ENCODE results near the gene PPP1R13B. TPM values are rescaled to one million over a fixed set of nuclear protein-coding genes. Genes with fewer than 3 reads are reported as not detected.

PPP1R13B gene
- total RNA-seq, 1 experiment from 2014 or later, result 16.2 TPM

- H3K27ac Mint-ChIP-seq (ENCODE audit: low read depth, unreplicated experiment), result no peak overlapping the region
- no peaks in the 10 kb centered on the region for H3K27me3 Mint-ChIP-seq (ENCODE audit: insufficient read depth, unreplicated experiment)
- H3K4me1 Mint-ChIP-seq (ENCODE audit: insufficient read depth, unreplicated experiment), result peaks cover 11% of the 10 kb centered on the region
- no peak for DNase-seq (ENCODE audit: unreplicated experiment)
- no TSS peak for BruUV-seq (replicated peaks)
- no peak overlapping the region for H3K4me3 Mint-ChIP-seq (ENCODE audit: unreplicated experiment)
- peaks cover 32% of the 10 kb centered on the region for H3K36me3 Mint-ChIP-seq (ENCODE audit: insufficient read depth, unreplicated experiment)
- intact Hi-C loops (cut with micrococcal nuclease), result no loop called here
- no peaks in the 10 kb centered on the region for H3K9me3 Mint-ChIP-seq (ENCODE audit: unreplicated experiment)
- POLR2A ChIA-PET, result no interaction called here
- TF ChIP-seq CTCF (IDR thresholded peaks at IDR 0.05; ENCODE audit: unreplicated experiment), result no peak
- CTCF ChIA-PET, result no interaction called here
These were observed 139.8 kb downstream of the PPP1R13B start for GRCh38 chr14:103707329-103708263.

GRCh38 chr14:103706551-103707328 is 140.6 kb downstream of the PPP1R13B start:
- intact Hi-C loops (cut with micrococcal nuclease), result no loop called here
- Mint-ChIP-seq H3K4me1 (ENCODE audit: insufficient read depth, unreplicated experiment) (peaks cover 11% of the 10 kb centered on the region), H3K36me3 (ENCODE audit: insufficient read depth, unreplicated experiment) (peaks cover 41% of the 10 kb centered on the region), H3K27me3 (ENCODE audit: insufficient read depth, unreplicated experiment) (no peaks in the 10 kb centered on the region), H3K9me3 (ENCODE audit: unreplicated experiment) (no peaks in the 10 kb centered on the region), H3K27ac (ENCODE audit: low read depth, unreplicated experiment) (no peak overlapping the region), H3K4me3 (ENCODE audit: unreplicated experiment) (no peak overlapping the region)
- TF ChIP-seq CTCF (IDR thresholded peaks at IDR 0.05; ENCODE audit: unreplicated experiment), result no peak
- ChIA-PET CTCF (no interaction called here), POLR2A (no interaction called here)
- no peak for DNase-seq (ENCODE audit: unreplicated experiment)
- BruUV-seq (replicated peaks), result no TSS peak

DNA sequence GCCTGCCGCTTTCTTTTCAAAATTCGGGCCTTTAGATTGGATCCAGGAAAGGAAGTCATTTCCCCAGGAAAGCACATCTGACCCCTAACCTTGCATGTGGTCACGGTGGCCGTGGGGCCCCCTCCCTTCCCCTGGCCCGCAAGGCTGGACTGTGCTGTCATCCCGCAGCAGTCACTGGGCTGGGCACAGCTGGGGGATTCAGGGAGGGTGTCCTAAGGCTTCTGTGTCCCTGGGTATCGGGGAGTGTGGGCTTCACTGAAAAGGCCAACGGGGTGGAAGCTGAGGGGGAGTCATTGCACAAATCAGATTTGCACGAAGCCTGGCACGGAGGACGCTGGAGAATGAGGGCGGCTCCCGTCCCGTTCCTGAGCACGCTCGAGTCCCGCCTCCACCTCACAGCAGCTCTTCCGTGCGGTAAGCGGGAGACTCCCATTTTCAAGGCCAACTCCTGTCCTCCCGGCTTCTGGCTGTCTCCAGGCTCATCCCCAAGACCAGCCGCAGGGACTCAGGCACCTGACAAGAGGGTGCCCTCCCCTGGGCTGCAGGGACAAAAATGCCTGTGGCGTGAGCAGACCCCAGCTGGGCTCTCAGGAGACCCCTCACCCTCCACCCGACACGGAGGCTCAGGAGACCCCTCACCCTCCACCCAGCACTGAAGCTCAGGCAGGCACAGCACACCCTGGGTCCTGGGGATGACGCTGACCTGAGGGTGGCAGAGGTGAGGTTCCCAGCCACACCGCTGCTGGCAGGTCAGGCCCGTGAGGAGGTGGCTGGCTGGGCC is 141.7 kb downstream of the PPP1R13B start:
- no peak for DNase-seq (ENCODE audit: unreplicated experiment)
- H3K27ac Mint-ChIP-seq (ENCODE audit: low read depth, unreplicated experiment), result no peak overlapping the region
- no peak for TF ChIP-seq CTCF (IDR thresholded peaks at IDR 0.05; ENCODE audit: unreplicated experiment)
- ChIA-PET CTCF (interaction anchor here (1.1 kb wide), 1 partner anchor 10 kb away, joined by 3 read pairs; the partner anchor contains the start of gene ZFYVE21), POLR2A (no interaction called here)
- BruUV-seq (replicated peaks), result no TSS peak
- no peaks in the 10 kb centered on the region for H3K27me3 Mint-ChIP-seq (ENCODE audit: insufficient read depth, unreplicated experiment)
- peaks cover 2% of the 10 kb centered on the region for H3K4me1 Mint-ChIP-seq (ENCODE audit: insufficient read depth, unreplicated experiment)
- H3K36me3 Mint-ChIP-seq (ENCODE audit: insufficient read depth, unreplicated experiment), result peaks cover 49% of the 10 kb centered on the region
- H3K4me3 Mint-ChIP-seq (ENCODE audit: unreplicated experiment), result no peak overlapping the region
- H3K9me3 Mint-ChIP-seq (ENCODE audit: unreplicated experiment), result no peaks in the 10 kb centered on the region
- intact Hi-C loops (cut with micrococcal nuclease), result no loop called here

All from MCF 10A (cell line).